HEK293 (cell line): ENCODE results near the gene EXO5.
A peak's percentile ranks its signal among the peaks of the same experiment; 100 is the strongest.

Experiments
- CTCF ChIP-seq: fragments of 450-650 bp; formaldehyde crosslinking; IDR thresholded peaks from 2 replicates; pipeline ENCODE4 v1.5.1; 2016; ENCODE audit warnings: missing biosample characterization, missing genetic modification characterization
- GLI4 ChIP-seq: fragments of 450-650 bp; formaldehyde crosslinking; IDR thresholded peaks from 2 replicates; pipeline ENCODE4 v1.5.1; 2016; ENCODE audit warnings: missing biosample characterization, missing genetic modification characterization
- ZBTB10 ChIP-seq: fragments of 450-650 bp; formaldehyde crosslinking; IDR thresholded peaks from 2 replicates; pipeline ENCODE4 v1.5.1; 2016; ENCODE audit warnings: missing biosample characterization, missing genetic modification characterization
- ZNF121 ChIP-seq: fragments of 450-650 bp; formaldehyde crosslinking; IDR thresholded peaks from 2 replicates; pipeline ENCODE4 v1.5.1; 2016; ENCODE audit warnings: missing biosample characterization, missing genetic modification characterization

- no peak for TF ChIP-seq CTCF (tag by site-specific recombination)
- no peak for TF ChIP-seq ZBTB10
- TF ChIP-seq GLI4 (tag by site-specific recombination), result no peak
- TF ChIP-seq ZNF121 (tag by site-specific recombination), result peak; percentile 58
Observed at GRCh38 chr1:40534589-40534988, 26.0 kb downstream of the EXO5 start.
